ENCODE measurements around the gene HOXA6. TPM values are rescaled to one million over a fixed set of nuclear protein-coding genes. Genes with fewer than 3 reads are reported as not detected.

Gene HOXA6
- total RNA-seq, 1 donor: 7.6 TPM

- H3K4me2 ChIP-seq (ENCODE audit: insufficient read depth, low read length): no peak overlapping the region
- peaks cover 29% of the 10 kb centered on the region for H3K79me2 ChIP-seq (ENCODE audit: insufficient read depth, low read length)
- no peak for TF ChIP-seq CTCF (IDR thresholded peaks at IDR 0.05; ENCODE audit: extremely low read depth, low read depth, low read length)
- peaks cover 15% of the 10 kb centered on the region for H4K20me1 ChIP-seq (ENCODE audit: insufficient read depth, low read length)
- DNase-seq (ENCODE audit: insufficient read length, low spot score, missing footprints): peak; percentile 87
- H3K4me1 ChIP-seq (ENCODE audit: insufficient read depth, low read length): peaks cover 18% of the 10 kb centered on the region
- no peaks in the 10 kb centered on the region for H3K9me3 ChIP-seq (ENCODE audit: low read depth, low read length)
- no peak overlapping the region for H2AFZ ChIP-seq (ENCODE audit: low read length)
- no peak overlapping the region for H3K4me3 ChIP-seq (ENCODE audit: insufficient read depth, low read length)
- no peak overlapping the region for H3K27ac ChIP-seq (ENCODE audit: low read depth, low read length)
- H3K27me3 ChIP-seq (ENCODE audit: insufficient read depth, low read length): no peaks in the 10 kb centered on the region
- peaks cover 27% of the 10 kb centered on the region for H3K36me3 ChIP-seq (ENCODE audit: insufficient read depth, low read length)
Measured at GRCh38 chr7:27103489-27104226, 43.9 kb downstream of the HOXA6 start.

GRCh38 chr7:27102581-27103442 lies 44.8 kb downstream of the HOXA6 start, which contains the start of gene HOXA2:
Gene HOXA2 (minus strand): TSS chr7:27102683. CDS start chr7:27102500, 183 bp downstream.
- H2AFZ ChIP-seq (ENCODE audit: low read length): no peak within 1 kb of the TSS
- no peaks in the 10 kb centered on the region for H3K9me3 ChIP-seq (ENCODE audit: low read depth, low read length)
- peaks cover 38% of the 10 kb centered on the region for H3K79me2 ChIP-seq (ENCODE audit: insufficient read depth, low read length)
- no peak within 1 kb of the TSS for H3K4me3 ChIP-seq (ENCODE audit: insufficient read depth, low read length)
- H4K20me1 ChIP-seq (ENCODE audit: insufficient read depth, low read length): peaks cover 15% of the 10 kb centered on the region
- H3K4me1 ChIP-seq (ENCODE audit: insufficient read depth, low read length): peaks cover 21% of the 10 kb centered on the region
- peaks cover 27% of the 10 kb centered on the region for H3K36me3 ChIP-seq (ENCODE audit: insufficient read depth, low read length)
- no peak within 1 kb of the TSS for H3K4me2 ChIP-seq (ENCODE audit: insufficient read depth, low read length)
- DNase-seq (ENCODE audit: insufficient read length, low spot score, missing footprints): peak; percentile 81
- no peak within 1 kb of the TSS for H3K27ac ChIP-seq (ENCODE audit: low read depth, low read length)
- no peaks in the 10 kb centered on the region for H3K27me3 ChIP-seq (ENCODE audit: insufficient read depth, low read length)
- no peak for TF ChIP-seq CTCF (IDR thresholded peaks at IDR 0.05; ENCODE audit: extremely low read depth, low read depth, low read length)

- no peaks in the 10 kb centered on the region for H3K9me3 ChIP-seq (ENCODE audit: low read depth, low read length)
- peaks cover 27% of the 10 kb centered on the region for H3K4me1 ChIP-seq (ENCODE audit: insufficient read depth, low read length)
- no peak overlapping the region for H3K4me3 ChIP-seq (ENCODE audit: insufficient read depth, low read length)
- peaks cover 27% of the 10 kb centered on the region for H3K36me3 ChIP-seq (ENCODE audit: insufficient read depth, low read length)
- H3K4me2 ChIP-seq (ENCODE audit: insufficient read depth, low read length): no peak overlapping the region
- H3K27ac ChIP-seq (ENCODE audit: low read depth, low read length): no peak overlapping the region
- no peak overlapping the region for H2AFZ ChIP-seq (ENCODE audit: low read length)
- no peaks in the 10 kb centered on the region for H3K27me3 ChIP-seq (ENCODE audit: insufficient read depth, low read length)
- H3K79me2 ChIP-seq (ENCODE audit: insufficient read depth, low read length): peaks cover 45% of the 10 kb centered on the region
- peak; percentile 76 for DNase-seq (ENCODE audit: insufficient read length, low spot score, missing footprints)
- peaks cover 20% of the 10 kb centered on the region for H4K20me1 ChIP-seq (ENCODE audit: insufficient read depth, low read length)
- TF ChIP-seq CTCF (IDR thresholded peaks at IDR 0.05; ENCODE audit: extremely low read depth, low read depth, low read length): no peak
Measured at GRCh38 chr7:27101957-27102580, 45.5 kb downstream of the HOXA6 start.
